ENCODE measurements around the gene C9orf78.
A peak's percentile ranks its signal among the peaks of the same experiment; 100 is the strongest.

C9orf78 gene

DNA sequence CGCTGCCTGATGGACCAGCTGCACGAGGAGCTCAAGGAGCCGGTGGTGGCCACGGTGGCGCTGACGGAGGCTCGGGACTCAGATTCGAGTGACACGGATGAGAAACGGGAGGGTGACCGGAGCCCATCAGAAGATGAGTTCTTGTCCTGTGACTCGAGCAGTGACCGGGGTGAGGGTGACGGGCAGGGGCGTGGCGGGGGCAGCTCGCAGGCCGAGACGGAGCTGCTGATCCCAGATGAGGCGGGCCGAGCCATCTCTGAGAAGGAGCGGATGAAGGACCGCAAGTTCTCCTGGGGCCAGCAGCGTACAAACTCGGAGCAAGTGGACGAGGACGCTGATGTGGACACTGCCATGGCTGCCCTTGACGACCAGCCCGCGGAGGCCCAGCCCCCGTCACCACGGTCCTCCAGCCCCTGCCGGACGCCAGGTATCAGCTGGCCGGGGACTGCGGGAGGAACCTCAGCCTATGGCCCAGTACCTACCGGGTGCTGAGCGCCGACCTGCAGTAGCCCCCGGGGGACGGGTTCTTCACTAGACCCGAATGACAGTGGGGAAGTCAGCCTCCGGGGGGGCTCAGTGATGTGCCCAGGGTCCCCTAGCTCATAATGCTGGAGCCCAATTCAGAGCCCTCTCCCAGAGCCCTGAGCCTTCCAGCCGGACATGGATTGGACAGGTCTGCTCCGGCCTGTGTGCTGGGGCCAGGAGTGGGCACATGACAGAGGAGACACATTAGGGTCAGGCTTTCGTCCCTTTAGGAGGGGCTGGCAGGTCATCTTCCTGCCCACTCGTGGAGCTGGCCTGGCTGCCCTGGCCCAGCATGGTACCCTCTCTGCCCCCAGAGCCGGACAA, 33.2 kb upstream of the C9orf78 start:
- DNase-seq (ENCODE audit: low read depth, low spot score), result no peak

DNA sequence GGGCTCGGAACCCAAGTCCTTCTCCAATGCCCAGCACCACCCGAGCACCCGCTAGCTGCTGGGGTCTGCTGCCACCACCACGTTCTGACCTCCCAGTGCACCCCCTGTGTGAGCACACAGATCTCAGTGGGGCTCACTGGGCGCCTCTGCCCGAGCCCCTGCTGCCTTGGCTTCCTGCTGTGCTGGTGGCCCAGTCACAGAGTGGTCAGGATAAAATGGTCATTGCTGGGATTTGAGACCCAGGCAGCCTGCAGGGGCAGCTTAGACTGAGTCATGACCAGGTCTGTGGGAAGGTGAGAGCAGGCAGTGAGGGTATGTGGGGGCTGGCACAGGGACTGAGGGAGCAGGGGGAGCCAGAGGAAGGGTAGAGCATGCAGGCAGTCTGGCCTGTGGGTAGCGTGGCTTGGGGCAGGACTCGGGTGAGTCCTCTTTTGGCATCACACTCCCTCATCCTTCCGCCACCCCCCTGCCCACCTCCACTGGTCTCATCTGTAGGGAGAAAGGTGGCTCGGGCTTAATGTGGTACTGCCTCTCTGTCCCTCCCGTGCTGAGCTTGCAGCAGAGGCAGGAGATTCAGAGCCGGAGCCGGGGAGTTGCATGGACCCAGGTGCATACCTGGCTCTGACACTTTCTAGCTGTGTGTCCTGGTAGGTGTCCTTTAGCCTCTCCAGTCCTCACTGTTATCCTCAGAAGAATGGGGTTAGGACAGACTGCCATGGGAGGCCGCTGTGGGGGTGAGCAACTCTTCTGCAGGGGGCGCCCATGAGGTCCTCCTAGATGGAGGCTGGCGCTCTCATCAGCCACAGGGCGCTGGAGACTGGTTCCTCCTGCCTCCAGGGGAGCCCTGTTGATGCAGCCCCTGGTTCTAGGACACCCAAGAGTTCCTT, 32.3 kb upstream of the C9orf78 start:
- peak; percentile 23 for DNase-seq (ENCODE audit: low read depth, low spot score)

DNA sequence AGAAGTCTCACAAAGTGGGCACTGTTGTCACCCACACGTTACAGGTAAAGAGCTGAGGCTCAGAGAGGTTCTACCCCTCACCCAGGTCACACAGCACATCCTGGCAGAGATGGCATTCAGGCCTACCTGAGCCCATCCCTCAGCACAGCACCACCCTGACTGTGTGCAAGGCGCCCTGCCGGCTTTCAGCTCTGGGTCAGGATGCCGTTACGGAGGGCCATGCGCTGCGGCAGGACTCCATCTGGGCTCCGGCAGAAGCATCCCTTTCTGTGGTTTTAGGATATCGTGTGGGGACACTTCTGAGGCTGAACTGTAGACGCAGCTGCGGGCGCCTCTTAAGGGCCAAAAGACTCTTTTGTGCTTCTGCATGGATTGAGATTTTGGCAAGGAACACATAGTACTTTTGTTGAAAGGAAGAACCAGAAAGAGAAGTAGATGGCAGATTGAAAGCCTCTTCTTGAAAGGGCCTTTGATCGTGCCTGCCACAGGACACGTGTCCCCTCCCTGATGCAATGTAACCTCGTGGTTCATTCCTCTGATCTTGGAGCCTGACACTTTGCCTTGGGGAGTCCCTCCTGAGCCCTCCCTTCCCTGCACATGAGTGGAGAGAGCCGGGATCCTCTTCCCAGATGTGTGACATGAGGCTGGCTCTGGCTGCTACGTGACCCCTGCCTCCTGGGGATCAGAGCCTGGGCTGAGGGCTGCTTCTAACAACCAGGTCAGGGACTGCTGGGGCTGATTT, 31.5 kb upstream of the C9orf78 start:
- no peak for DNase-seq (ENCODE audit: low read depth, low spot score)

DNA sequence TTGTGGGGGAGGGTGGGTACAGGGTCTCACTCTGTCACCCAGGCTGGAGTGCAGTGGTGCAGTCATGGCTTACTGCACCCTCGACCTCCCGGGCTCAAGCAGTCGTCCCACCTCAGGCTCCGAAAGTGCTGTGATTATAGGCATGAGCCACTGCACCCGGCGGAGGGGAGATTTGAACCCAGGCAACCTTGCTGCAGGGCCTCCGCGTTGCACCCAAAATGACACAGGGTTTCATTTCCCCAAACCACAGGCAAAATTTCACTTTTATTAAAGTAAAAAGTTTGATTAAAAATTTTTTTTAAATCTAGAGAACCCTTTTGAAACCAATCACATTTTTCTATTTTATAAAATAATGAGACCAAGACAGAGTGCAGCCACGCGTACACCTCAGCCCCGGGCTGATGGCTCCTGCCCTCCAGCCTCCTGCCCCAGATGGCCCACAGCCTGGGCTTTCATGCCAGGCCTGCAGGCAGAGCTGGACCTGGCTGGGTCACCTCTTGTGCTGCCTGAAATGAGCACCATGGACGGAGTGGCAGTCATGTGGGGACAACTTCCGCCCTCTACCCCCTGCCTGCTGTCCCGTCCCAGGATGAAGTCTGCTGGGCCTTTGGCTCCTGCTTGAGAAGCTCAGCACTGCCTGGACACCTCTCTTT, 30.7 kb upstream of the C9orf78 start:
- DNase-seq (ENCODE audit: low read depth, low spot score), result no peak

DNA sequence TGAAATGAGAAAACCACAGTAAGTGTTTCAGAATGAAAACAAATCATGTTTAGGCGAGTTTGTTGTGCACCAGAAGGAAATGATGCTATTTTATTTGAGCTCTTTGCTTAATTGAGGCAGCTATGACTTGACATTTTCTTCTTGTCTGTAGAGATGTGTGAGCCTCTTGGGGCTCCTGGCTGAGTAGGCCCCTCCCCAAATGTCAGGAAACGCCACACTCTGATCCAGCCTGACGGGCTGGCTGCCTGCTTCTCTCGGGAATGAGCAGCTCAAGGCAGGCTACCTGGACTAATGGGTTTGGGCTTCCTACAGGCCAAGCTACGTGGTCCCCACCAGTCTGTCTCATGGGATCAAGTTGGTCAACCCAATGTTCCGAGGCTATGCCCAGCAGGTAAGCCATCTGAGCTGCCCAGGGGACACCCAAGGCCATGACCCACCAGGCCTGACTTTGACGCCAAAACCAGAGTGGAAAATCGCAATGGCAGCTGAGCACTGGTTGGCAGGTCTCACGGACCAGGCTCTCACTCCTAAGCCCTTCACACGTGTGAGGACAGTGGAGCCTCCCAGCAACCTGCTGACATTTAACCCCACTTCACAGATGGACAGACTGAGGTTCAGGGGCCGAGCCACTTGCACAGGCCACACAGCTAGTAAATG, 30.0 kb upstream of the C9orf78 start:
- peak; percentile 23 for DNase-seq (ENCODE audit: low read depth, low spot score)

DNA sequence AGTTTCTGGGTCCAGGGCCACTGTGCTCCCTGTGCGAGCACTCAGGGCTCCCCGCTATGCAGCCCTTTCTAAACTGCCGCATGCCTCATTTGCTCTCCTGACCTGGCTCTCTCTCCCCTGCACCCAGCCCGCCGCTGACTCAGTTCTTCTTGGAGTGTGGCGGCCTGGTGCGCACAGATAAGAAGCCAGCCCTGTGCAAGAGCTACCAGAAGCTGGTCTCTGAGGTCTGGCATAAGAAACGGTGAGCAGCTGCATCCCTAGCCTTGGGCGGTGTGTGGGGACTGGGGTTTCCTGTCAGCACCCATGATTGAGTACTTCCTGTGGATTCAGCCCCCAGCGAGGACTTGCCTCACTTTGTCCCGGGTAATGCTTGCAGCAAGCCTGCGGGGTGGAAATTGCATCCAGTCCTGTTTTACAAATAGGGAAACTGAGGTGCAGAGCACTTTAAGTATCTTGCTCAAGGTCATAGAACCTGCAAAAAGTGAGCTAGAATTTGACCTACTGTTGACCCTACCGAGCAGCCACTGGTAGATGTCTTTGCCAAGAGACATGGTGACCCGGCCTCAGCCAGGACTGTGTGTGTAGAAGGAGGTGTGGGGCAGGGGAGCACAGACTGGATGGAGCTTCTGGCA, 28.1 kb upstream of the C9orf78 start:
- peak; percentile 91 for DNase-seq (ENCODE audit: low read depth, low spot score)

DNA sequence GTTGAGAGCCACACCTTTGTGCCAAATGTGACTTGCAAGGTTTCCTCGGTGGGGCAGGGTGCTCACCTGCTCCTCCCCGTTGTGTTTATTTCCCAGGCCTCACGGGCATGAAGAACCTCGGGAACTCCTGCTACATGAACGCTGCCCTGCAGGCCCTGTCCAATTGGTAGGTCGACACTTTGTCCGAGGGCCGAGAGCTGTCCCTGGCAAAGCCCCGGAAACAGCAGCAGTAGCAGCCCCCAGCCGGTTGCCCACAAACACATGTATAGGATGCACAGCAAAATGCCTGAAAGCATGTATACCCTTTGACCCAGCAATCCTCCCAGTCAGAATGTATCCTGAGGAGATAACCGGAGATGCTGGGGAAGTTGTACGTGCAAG, 26.4 kb upstream of the C9orf78 start:
- DNase-seq (ENCODE audit: low read depth, low spot score), result no peak

DNA sequence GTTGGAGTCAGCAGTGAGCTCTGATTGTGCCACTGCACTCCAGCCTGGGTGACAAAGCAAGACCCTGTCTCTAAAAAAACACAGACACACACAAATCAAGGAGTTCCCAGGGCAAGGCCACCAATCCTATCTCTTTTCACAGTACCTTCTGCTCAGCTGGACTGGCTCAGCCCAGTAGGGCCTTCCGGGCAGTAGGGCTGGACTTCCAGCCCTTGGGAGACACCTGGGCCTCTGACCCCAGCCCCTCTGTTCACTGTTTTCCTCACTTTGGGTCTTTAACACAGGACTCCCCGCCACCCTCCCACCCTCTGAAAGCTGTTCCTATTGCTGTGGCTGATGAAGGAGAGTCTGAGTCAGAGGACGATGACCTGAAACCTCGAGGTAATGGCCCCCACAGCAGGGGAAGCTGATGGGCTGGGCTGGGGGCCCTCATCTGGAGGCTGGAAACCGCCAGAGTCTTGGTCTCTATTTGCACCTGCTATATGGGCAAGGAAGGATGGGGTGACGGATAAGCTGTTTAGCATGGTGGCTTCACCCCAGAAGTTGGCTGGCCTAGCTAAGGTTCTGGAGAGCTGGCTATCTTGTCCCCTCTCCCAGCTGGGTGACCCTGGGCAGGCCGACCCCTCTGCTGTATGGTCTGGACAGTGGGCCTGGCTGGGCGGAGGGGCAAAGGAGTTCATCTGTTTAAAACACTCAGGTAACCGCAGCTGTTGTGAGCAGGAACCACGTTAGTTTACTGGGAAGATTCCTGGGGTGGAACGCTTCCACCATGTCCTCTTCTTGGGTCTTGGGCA, 25.8 kb upstream of the C9orf78 start:
- no peak for DNase-seq (ENCODE audit: low read depth, low spot score)

DNA sequence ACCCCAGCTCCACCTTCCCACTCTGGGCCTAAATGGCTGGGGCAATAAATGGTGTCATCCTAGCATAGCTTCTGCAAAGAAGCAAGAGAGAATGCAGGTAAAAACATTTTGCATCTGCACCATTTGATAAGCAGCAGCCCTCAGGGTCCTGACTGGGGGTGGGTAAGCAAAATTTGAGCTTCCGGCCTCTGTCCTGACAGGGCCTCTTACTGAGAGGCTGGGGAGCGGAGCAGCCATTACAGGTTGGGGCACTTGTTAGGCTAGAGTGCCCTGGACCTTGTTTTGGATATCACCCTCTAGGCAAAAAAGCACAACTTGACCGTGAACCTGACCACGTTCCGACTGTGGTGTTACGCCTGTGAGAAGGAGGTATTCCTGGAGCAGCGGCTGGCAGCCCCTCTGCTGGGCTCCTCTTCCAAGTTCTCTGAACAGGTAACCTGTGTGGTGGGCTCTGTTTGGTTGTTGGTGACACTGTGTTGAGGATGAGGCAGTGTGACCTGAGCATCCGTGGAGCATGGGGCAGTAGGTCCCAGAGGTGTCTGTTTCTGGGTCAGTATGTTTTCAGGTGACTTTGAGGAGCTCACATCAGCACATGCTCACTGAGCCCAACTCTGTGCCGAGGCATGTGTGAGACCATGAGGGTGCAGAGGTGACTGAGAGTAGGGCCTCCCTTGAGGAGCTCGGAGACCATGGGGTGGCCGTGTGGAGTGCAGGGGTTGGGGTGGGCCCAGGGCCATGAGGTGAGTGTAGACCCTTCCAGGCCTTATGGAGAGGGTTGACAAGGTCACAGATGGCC, 23.3 kb upstream of the C9orf78 start:
- DNase-seq (ENCODE audit: low read depth, low spot score), result no peak

DNA sequence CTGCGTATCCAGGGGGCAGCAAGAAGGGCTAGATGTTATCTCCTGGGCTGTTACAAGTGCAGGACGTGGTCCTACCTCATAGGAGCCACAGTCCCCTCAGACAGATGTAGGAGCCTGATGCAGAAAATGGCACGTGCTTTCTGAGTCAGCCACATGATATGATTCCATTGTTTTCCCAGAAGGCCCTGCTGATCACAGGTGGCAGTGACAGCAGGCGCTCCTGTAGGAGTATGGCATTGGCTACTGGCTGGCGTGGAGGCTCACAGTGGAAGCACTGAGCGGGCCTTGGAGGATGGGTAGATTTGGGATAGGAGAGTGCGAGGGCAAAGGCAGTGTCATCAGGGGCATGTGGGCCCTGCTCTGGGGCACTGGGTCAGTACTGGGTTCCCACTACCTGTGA, 22.1 kb upstream of the C9orf78 start:
- DNase-seq (ENCODE audit: low read depth, low spot score), result no peak

DNA sequence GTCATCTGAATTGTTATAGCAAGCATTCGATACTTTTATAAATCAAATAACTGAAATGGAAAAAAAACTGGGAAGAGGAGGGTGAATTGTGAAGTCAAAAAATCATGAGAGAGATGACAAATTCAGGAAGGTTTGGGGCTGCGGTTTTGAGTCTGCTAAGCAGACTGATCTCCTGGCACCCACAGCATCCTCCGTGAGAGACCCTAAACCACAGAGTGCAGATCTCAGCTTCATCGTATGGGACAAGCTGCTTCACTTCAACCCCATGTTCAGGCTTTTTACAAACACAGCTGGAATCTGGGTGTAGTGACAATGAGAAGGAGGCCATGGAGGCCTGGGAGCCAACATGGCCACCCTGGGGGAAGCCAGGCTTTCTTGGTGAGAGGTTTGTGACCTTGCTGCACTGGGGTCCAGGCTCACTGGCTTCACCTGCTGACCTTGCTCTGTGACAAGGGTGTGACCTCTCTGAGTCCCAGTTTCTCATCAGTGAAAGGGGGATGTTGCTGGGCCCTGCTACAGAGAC, 19.6 kb upstream of the C9orf78 start:
- DNase-seq (ENCODE audit: low read depth, low spot score), result no peak

DNA sequence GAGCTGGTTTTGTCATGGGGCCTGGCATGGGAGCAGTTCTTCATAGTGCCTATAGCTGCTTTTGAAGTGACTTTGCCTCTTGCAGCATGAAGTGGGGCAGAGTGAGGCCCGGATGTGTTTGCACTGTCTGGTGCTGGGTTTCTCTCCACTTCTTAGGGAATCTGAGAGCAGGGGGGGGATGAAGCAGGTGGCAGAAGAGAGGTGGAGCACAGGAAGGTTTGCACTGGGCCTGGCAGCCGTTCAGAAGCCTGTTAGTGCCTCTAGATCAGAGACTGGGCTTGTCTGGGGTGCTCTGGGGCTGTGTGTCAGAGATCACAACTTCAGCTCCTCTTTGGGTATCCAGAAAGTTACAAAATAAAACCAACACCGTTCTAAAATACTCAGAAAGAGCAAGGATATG, 18.5 kb upstream of the C9orf78 start:
- DNase-seq (ENCODE audit: low read depth, low spot score), result no peak

DNA sequence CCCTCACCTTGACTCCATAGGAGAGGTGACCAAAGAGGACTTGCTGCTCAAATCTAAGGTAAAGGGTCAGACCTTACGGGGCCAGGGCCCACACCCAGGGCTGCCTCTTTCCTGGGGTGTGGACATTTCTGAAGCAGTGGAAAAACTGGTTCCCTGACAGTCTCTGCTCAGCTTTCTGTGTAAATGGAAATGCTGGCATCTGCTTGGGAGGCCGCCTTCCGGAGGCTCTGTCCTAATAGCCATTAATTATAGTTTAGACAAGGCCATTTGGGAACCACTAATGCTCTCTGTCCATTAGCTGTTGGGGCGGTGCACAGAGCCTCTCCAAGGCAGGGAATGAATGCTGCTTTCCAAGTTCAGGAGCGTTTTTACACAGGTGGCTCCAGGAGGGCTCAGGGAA, 17.5 kb upstream of the C9orf78 start:
- no peak for DNase-seq (ENCODE audit: low read depth, low spot score)

DNA sequence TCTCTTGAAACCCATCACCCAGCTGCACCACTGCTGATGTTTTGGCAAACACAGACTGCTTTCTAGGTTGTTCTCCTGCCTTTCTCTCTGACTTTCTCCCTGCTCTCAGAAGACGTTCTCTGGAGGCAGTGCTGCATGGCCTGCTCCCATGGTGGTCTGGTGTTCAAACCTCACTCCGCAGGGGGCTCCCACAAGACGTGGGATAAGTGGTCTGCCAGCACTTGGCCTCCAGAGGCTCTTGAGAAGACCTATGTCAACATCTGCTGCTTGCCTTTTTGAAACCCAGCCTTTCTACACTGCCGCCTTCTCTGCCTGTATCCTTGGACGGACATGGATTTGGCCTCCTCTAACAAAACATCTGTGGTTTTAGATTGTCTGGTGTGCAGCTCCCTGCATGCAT, 16.7 kb upstream of the C9orf78 start:
- DNase-seq (ENCODE audit: low read depth, low spot score), result no peak

DNA sequence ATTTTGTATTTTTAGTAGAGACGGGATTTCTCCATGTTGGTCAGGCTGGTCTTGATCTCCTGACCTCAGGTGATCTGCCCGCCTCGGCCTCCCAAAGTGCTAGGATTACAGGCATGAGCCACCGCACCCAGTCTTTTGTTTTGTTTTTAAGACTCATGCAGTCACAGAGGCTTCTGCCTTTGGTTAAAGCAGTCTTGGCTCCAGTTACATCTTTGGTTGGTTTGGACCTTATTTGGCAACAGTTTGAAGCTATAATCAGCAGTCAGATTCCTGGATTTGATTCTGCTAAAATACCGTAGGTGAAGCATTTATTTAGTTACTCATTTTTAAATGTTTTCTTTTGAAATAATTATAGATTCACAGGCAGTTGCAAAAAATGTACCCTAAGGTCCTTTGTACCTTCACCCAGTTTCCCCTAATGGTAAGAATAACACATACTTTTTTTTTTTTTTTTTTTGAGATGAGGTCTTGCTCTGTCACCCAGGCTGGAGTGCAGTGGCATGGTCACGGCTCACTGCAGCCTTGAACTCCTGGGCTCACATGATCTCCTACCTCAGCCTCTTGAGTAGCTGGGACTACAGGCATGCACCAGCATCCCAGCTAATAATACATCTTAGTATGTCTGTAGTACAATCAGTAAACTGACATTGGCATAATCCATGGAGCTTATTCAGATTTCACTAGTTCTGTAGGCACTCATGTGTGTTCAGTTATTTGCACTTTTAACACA, 15.9 kb upstream of the C9orf78 start:
- DNase-seq (ENCODE audit: low read depth, low spot score), result no peak

DNA sequence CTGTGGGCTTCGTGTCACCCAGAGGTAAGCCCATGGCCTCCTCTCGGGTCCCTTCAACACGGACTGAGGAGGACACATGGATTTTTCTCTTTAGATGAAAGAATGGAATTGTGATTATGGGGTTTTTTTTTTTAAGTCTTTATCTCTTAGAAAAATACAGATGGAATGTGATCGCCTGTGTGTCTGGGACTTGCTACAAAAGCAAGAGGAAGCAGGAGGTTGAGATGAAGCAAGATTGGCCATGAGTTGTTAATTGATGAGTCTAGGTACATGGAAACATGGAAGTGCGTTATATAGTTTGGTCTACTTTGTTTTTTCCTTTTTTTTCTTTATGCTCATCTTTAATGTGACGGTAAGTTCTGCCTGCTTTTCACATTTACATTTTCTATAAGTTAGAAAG, 14.8 kb upstream of the C9orf78 start:
- DNase-seq (ENCODE audit: low read depth, low spot score), result no peak

DNA sequence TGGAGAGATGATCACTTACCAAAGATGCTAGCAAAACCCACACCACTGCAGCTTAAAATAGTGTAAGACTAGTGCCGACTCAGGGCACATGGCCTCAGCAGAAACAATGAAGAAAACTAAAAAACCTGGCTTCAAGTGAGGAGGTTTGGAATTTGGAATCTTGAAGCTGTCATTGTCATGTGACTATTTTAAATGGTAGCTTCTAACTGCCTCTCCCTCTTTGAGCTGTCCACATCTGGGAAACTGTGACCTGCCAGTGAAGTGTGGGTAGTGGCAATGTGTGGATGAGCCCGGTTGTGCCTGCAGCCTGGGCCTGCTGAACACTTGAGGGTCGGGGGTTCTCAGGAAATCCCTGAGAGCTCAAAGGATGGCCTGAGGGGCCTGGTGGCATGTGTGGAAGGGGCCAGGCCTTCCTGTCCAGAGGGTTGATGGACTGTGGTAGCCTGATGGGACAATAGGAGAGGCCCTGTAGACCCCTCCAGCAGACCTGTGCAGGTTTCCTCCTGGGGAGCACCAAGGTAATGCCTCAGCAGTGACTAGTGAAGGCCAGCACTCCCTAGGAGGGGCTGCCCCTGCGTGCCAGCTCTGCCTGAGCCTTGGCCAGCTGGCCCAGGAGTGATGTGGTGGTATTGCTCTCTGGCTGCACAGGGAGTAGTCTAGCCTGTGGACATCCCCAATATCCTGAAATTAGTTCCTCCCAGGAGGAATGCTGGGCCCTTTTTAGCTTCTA, 13.8 kb upstream of the C9orf78 start:
- DNase-seq (ENCODE audit: low read depth, low spot score), result no peak

All from ELF-1 (cell line).